ENCODE results near the gene BACE1. TPM values are rescaled to one million over a fixed set of nuclear protein-coding genes. Genes with fewer than 3 reads are reported as not detected.

Gene BACE1
- total RNA-seq, 1 experiment from 2014 or later: 10.2 TPM

GRCh38 chr11:117281159-117281558 lies 34.9 kb downstream of the BACE1 start:
- H3K27ac Mint-ChIP-seq: no peak overlapping the region; a peak in 1 of 7 replicates

More at GRCh38 chr11:117281159-117281558, 34.9 kb downstream of the BACE1 start:
- H3K4ac ChIP-seq (ENCODE audit: low read depth, low read length): no peak overlapping the region
- H3K4me1 ChIP-seq (ENCODE audit: insufficient read depth, low read length): no peaks in the 10 kb centered on the region
- no peaks in the 10 kb centered on the region for H3K79me2 ChIP-seq (ENCODE audit: insufficient read depth, low read length)
- no peaks in the 10 kb centered on the region for H3K9me3 ChIP-seq (ENCODE audit: control insufficient read depth, low read depth, low read length)
- no peak overlapping the region for H2AK5ac ChIP-seq (ENCODE audit: insufficient read length, low read length)
- Mint-ChIP-seq H3K4me3 (no peak overlapping the region), H3K36me3 (ENCODE audit: insufficient read depth in 1 of 3, low read depth in 3 of 3) (peaks cover 19 to 60% (median 52%) of the 10 kb centered on the region in 3 experiments; a peak in 6 of 7 replicates), H3K4me1 (peaks cover 0 to 2% of the 10 kb centered on the region in 2 experiments; a peak in 1 of 4 replicates), H3K27me3 (ENCODE audit: low read depth) (no peaks in the 10 kb centered on the region), H3K9me3 (no peaks in the 10 kb centered on the region)
- H3K18ac ChIP-seq (ENCODE audit: insufficient read length, low read depth, low read length): no peak overlapping the region
- no peak overlapping the region for H3K27ac ChIP-seq (ENCODE audit: insufficient read length, low read depth, low read length)
- H2BK5ac ChIP-seq (ENCODE audit: insufficient read length, low read length): no peak overlapping the region
- H2BK20ac ChIP-seq (ENCODE audit: low read depth, low read length, poor library complexity, severe bottlenecking): no peak overlapping the region
- H4K5ac ChIP-seq (ENCODE audit: insufficient read length, low read depth, low read length): no peak overlapping the region
- H2BK12ac ChIP-seq (ENCODE audit: insufficient read length, low read depth, low read length): no peak overlapping the region
- no peak overlapping the region for H3T11ph ChIP-seq (ENCODE audit: low read length)
- no peak overlapping the region for H3K14ac ChIP-seq (ENCODE audit: insufficient read depth, low read length)
- no peak for TF ChIP-seq CTCF (conservative IDR thresholded peaks at IDR 0.05)
- no peak overlapping the region for H2BK15ac ChIP-seq (ENCODE audit: low read depth, low read length)
- H2BK120ac ChIP-seq (ENCODE audit: low read depth, low read length, poor library complexity, severe bottlenecking): no peak overlapping the region
- WGBS (ENCODE audit: extremely low coverage, insufficient read length, low lambda C conversion rate): no CpG with 5 or more reads among the region's 6 CpGs
- H3K23me2 ChIP-seq (ENCODE audit: insufficient read length, low read depth, low read length, poor library complexity, severe bottlenecking): no peaks in the 10 kb centered on the region
- H3K23ac ChIP-seq (ENCODE audit: insufficient read length, low read depth, low read length): no peak overlapping the region
- H3K4me2 ChIP-seq (ENCODE audit: insufficient read depth, insufficient read length, low read length): no peak overlapping the region
- no peak overlapping the region for H4K8ac ChIP-seq (replicated peaks; ENCODE audit: insufficient read length, low read depth, low read length)
- no peak overlapping the region for H3K9ac ChIP-seq (ENCODE audit: extremely low read depth, insufficient read length, low read length)
- no peak for DNase-seq
- no peaks in the 10 kb centered on the region for H3K79me1 ChIP-seq (ENCODE audit: insufficient read depth, low read depth, low read length, poor library complexity, severe bottlenecking)
- no peaks in the 10 kb centered on the region for H3K27me3 ChIP-seq (ENCODE audit: insufficient read depth, low read length)
- H4K20me1 ChIP-seq (ENCODE audit: control insufficient read depth, insufficient read depth, insufficient read length): no peaks in the 10 kb centered on the region
- H4K91ac ChIP-seq (ENCODE audit: insufficient read length, low read depth, low read length): no peak overlapping the region
- no peak overlapping the region for H2AFZ ChIP-seq (ENCODE audit: low read length)
- H3K56ac ChIP-seq (ENCODE audit: insufficient read length, low read depth, low read length): no peak overlapping the region
